Activated T-helper 2 cell treated with anti-CD3 and anti-CD28 coated beads, Interferon-gamma antibody, Interleukin-2, Interleukin-4, amounts not matched to agents 10 μg/mL and 5 μg/mL and 100 μg/mL, durations not matched to agents 14 hours and 24 hours and 36 hours (primary cell): ENCODE measurements around the gene PLA2G4E. TPM values are rescaled to one million over a fixed set of nuclear protein-coding genes. Genes with fewer than 3 reads are reported as not detected.
A peak's percentile ranks its signal among the peaks of the same experiment; 100 is the strongest.

Experiments used
- DNase-seq: peaks from one replicate; pipeline ENCODE4 v3.0.0; 2021; ENCODE audit warnings: low spot score
- H3K27ac Mint-ChIP-seq: one replicate; pipeline ENCODE4 v1.8.0; 2021; ENCODE audit warnings: mixed read lengths
- H3K27me3 Mint-ChIP-seq: one replicate; pipeline ENCODE4 v1.8.0; 2021; ENCODE audit warnings: low read depth, mixed read lengths
- H3K36me3 Mint-ChIP-seq: one replicate; pipeline ENCODE4 v1.8.0; 2021; ENCODE audit warnings: low read depth, mixed read lengths
- H3K4me1 Mint-ChIP-seq: one replicate; pipeline ENCODE4 v1.8.0; 2021; ENCODE audit warnings: low read depth, mixed read lengths
- H3K4me3 Mint-ChIP-seq: one replicate; pipeline ENCODE4 v1.8.0; 2021; ENCODE audit warnings: low read depth, mild to moderate bottlenecking, moderate library complexity, mixed read lengths
- H3K9me3 Mint-ChIP-seq: one replicate; pipeline ENCODE4 v1.8.0; 2021; ENCODE audit warnings: mixed read lengths
- intact Hi-C: fragments of 100-400 bp; cut with micrococcal nuclease; formaldehyde crosslinking; loops from one replicate; pipeline ENCODE4 v1.15.1; 2023
- total RNA-seq: library from RNA; stranded (reverse); gene quantifications from 2 replicates; pipeline ENCODE4 v1.2.3, GENCODE V29; 2022

The PLA2G4E gene
- total RNA-seq, 1 donor from 2014 or later: not detected

DNA sequence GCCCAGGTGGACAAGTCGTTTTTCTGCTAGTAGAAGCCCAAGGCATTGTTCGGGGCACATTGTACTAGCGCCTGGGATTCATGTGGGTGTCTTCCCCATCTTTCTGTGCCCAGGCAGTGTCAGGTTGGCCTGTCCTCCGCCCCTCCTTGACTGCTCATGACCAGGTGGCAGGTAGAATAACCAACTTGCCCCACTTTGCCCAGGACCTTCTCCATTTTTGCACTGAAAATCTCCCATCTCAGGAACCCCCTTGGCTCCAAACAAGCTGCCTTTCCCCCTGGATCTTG, 39.6 kb upstream of the PLA2G4E start:
- Mint-ChIP-seq H3K4me1 (peaks cover 8% of the 10 kb centered on the region), H3K36me3 (no peaks in the 10 kb centered on the region), H3K4me3 (no peak overlapping the region), H3K9me3 (no peaks in the 10 kb centered on the region), H3K27ac (no peak overlapping the region), H3K27me3 (peaks cover 33% of the 10 kb centered on the region)
- intact Hi-C loops: no loop called here
- DNase-seq: no peak

DNA sequence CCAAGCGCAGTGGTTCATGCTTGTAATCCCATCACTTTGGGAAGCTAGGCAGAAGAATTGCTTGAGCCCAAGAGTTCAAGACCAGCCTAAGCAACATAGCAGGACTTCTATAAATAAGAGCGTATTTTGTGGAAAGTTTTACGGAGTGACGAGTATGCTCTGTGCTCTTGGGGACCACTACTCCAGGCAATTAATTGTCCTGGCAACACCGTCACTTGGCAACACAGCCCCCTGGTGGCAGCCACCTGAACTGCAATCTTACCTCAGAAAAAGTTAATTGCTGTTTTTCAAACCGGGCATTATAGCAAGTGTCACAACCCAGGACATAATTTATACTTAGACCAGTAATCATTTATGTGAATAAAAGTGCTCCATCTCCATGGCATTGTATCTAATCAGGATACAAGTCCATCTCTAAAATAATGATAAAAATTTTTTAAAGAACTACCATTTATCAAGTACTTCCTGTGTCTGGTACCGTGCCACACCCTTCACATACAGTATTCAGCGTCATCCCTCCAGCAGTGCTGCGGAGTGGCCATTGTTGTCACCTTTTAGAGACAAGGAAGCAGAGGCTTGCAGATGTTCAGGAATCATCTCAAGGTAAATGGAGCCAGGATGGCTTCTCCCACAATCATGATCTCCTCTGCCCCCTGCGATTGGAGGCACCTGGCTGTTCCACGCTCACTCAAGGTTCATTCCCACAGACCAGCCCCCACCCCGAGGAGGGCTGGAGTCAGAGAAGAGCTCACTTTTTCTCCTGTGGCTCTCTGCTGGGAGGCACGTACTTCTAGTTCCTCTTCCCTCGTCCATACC, 39.0 kb upstream of the PLA2G4E start:
- Mint-ChIP-seq H3K4me1 (peaks cover 8% of the 10 kb centered on the region), H3K27me3 (peaks cover 33% of the 10 kb centered on the region), H3K27ac (no peak overlapping the region), H3K9me3 (no peaks in the 10 kb centered on the region), H3K36me3 (no peaks in the 10 kb centered on the region), H3K4me3 (no peak overlapping the region)
- peak; percentile 56 for DNase-seq
- intact Hi-C loops: loop anchor here (1.0 kb wide), 1 partner anchor 71 kb away; no protein-coding TSS in a partner anchor

DNA sequence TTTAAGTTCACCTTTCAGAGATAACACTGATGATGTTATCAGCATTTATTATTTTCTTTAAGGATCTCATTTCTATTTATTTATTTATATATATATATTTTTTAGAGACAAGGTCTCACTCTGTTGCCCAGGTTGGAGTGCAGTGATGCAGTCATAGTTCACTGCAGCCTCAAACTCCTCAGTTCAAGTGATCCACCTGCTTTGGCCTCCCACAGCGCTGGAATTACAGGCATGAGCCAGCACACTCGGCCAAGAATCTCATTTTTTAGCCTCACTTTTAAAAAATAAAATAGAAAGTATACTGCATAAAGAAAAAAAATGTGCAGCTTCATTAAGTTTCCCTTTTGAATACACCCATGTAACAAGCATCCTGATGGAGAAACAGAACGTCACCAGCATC, 37.9 kb upstream of the PLA2G4E start:
- no peak overlapping the region for H3K27ac Mint-ChIP-seq
- peaks cover 8% of the 10 kb centered on the region for H3K4me1 Mint-ChIP-seq
- DNase-seq: no peak
- H3K36me3 Mint-ChIP-seq: no peaks in the 10 kb centered on the region
- no peak overlapping the region for H3K4me3 Mint-ChIP-seq
- H3K27me3 Mint-ChIP-seq: peaks cover 37% of the 10 kb centered on the region
- no peaks in the 10 kb centered on the region for H3K9me3 Mint-ChIP-seq
- intact Hi-C loops: loop anchor here (1.0 kb wide), 1 partner anchor 69 kb away; no protein-coding TSS in a partner anchor

DNA sequence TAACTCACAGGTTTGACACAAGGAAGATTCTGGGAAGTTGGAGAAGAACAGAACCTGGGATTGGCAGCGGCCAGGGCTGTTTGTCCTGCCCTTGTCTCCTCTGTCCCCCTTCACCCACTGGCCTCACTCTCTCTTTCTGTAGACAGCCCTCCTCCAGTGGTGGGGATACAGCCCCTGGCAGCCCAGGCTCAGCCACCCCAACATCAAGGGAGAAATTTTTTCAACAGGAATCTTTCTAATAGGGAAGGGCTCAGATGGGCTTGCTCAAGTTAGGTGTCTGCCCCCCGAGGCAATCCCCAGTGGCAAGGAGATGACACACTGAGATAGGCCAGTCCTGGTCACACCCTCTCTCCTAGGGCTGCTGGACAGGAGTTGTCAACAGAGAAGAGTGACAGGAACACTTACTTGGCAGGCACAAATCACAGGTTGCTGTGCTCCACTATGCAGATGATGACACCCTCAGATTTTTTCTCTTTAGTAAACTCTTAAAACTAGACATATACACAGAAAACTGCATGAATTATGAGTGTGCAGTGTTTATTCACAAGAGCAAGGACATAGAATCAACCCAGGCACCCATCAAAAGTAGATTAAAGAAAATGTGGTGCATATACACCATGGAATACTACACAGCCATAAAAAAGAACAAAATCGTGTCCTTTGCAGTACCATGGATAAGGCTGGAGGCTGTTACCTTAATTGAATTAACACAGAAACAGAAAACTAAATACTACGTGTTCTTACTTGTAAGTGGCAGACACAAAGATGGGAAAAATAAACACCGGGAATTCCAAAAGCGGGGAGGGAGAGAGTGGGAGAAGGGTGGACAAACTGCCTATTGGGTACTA, 37.2 kb upstream of the PLA2G4E start:
- peaks cover 8% of the 10 kb centered on the region for H3K4me1 Mint-ChIP-seq
- no peak overlapping the region for H3K4me3 Mint-ChIP-seq
- DNase-seq: no peak
- no peaks in the 10 kb centered on the region for H3K36me3 Mint-ChIP-seq
- intact Hi-C loops: loop anchor here (2.0 kb wide), 1 partner anchor 285 kb away; no protein-coding TSS in a partner anchor
- no peaks in the 10 kb centered on the region for H3K9me3 Mint-ChIP-seq
- peaks cover 39% of the 10 kb centered on the region for H3K27me3 Mint-ChIP-seq
- H3K27ac Mint-ChIP-seq: no peak overlapping the region

DNA sequence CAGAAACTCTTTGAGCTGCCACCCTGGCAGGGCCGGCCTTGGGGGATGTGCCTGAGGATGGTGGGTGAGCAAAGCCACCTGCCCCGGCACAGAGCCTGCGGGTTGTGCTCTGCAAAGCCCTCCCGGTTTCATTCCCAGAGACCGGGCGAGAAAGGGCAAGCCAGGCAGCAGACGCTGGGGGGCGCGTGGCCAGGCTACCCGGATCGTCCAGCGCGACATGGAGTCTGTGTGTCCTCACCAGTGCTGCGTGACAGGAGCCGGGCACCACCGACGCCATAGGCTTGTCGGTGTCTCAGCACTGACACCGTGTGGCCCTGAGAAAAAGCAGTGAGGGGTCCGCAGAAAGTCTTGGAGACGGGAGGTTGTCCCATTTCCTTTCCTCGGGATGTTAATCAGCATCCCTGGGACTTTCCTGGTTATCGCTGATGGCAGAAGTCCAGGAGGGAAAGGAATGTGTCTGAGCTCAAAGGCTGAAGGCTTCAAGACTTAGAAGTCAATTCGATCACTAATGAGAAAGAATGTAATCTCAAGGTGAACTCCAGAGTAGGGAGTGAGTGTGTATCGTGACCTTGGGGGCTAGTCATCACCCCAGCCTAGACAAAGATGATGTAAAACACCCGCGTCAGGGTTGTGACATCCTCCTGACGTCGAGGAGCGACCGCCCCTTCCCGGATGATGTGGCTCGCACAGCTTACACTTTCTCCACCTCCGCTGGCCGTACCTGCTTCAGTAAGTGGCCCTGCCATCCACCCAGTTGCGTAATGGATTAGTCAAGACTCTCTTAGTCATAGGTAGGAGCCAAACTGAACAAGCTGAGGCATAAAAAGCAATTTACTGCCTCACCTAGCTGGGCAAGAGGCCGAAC, 36.3 kb upstream of the PLA2G4E start:
- H3K4me3 Mint-ChIP-seq: peak overlapping the region; percentile 53
- DNase-seq: peak; percentile 17
- no peak overlapping the region for H3K27ac Mint-ChIP-seq
- H3K27me3 Mint-ChIP-seq: peaks cover 42% of the 10 kb centered on the region
- intact Hi-C loops: loop anchor here (2.0 kb wide), 1 partner anchor 284 kb away; no protein-coding TSS in a partner anchor
- H3K4me1 Mint-ChIP-seq: peaks cover 8% of the 10 kb centered on the region
- no peaks in the 10 kb centered on the region for H3K9me3 Mint-ChIP-seq
- no peaks in the 10 kb centered on the region for H3K36me3 Mint-ChIP-seq

DNA sequence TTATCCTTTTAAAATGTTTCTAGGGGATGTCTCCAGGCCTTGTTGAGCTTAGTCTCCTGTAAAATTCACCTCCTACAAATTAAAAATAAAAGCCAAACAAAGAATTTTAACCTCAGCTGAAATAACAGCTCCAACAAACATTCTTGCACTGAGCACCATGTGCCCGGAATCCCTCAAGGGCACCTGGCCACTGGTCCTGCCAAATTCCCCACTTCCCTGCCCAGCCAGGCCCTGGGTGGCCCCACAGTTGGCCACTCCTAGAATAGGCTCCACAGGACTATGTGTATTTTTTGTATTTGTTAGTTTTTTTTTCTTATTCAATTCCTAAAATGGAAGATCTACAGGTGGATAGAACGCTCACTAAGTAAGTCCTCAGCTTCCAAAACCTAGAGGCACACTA, 33.1 kb upstream of the PLA2G4E start:
- H3K36me3 Mint-ChIP-seq: no peaks in the 10 kb centered on the region
- no peaks in the 10 kb centered on the region for H3K9me3 Mint-ChIP-seq
- intact Hi-C loops: no loop called here
- H3K27ac Mint-ChIP-seq: no peak overlapping the region
- DNase-seq: no peak
- H3K4me3 Mint-ChIP-seq: no peak overlapping the region
- peaks cover 43% of the 10 kb centered on the region for H3K27me3 Mint-ChIP-seq
- peaks cover 6% of the 10 kb centered on the region for H3K4me1 Mint-ChIP-seq

DNA sequence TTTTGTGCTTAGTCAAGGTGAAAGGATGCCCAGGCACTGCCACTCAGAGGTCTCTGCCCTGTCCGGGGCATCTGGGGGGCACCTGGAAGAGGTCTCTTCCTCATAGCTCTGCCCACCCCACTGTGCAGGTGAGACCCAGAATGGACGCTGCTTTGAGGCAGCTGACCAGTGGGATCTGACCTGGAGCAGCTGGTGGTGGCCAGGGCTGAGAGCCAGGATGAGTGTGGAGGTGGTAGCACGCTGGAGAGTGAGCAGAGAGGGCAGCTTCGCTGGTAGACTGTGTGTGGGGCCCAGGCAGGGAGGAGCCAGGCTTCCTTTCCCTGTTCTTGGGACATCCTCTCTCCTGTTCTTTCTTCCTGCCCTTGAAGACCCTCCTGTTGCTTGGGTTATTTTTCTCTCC, 32.2 kb upstream of the PLA2G4E start:
- Mint-ChIP-seq H3K9me3 (no peaks in the 10 kb centered on the region), H3K36me3 (no peaks in the 10 kb centered on the region), H3K27me3 (peaks cover 39% of the 10 kb centered on the region), H3K4me3 (no peak overlapping the region), H3K4me1 (peaks cover 6% of the 10 kb centered on the region), H3K27ac (no peak overlapping the region)
- intact Hi-C loops: no loop called here
- DNase-seq: no peak

DNA sequence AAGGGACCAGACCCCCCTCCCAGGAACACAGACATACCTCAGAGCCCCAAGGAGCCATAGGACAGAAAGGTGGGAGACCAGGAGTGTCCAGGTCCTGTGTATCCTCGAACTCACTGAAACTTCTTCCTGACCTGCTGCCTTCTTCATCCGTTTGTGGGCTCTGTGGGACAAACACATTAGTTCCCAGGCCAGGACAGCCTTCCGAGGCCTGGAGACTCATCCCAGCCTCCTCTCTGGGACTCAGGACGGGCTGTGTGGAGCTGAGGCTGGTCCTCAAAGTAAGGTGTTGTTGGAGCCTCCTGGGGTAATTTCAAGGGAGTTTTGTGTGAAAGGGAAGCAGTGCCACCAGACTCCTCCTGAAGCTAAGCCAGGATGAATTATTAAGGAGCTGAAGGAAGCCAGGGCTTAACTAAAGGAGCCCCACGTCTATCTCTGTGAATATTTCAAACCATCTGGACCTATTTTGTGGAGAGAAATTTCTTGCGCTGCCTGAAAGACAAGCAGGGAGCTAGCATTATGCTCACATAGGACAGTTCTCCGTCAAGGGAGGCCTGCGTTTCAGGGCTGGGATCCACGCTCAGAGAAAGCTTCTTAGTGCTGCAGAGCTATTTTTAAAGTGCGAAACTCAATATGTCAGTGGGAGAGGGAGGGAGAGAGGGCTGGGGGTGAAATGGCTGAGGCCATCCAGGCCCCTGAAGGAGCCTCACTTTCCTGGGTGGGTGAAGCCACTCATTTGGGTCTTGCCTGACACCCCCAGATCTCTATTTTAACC, 29.8 kb upstream of the PLA2G4E start:
- no peak for DNase-seq

DNA sequence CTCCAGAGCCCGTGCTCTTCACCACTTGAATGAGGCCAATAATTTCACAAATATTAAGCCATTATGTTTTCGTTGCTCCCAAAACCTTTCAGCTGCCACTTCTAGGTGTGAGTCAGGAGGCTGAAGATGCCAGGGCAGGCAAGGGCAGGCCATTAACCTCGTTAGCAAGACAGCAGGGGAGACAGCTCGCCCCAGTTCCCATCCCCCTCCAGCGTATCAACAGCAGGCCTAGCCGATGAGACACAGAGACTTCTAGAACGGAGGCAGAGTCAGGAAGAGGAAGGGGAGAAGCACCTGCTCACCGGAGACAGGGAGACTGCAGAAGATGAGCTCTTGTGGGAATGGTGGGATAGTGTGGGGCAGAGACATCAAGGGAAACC, 28.0 kb upstream of the PLA2G4E start:
- H3K4me1 Mint-ChIP-seq: peaks cover 4% of the 10 kb centered on the region
- H3K9me3 Mint-ChIP-seq: no peaks in the 10 kb centered on the region
- no peaks in the 10 kb centered on the region for H3K36me3 Mint-ChIP-seq
- DNase-seq: no peak
- H3K4me3 Mint-ChIP-seq: no peak overlapping the region
- intact Hi-C loops: no loop called here
- no peak overlapping the region for H3K27ac Mint-ChIP-seq
- peaks cover 12% of the 10 kb centered on the region for H3K27me3 Mint-ChIP-seq

More for the DNA sequence above, 29.8 kb upstream of the PLA2G4E start:
- Mint-ChIP-seq H3K4me1 (no peaks in the 10 kb centered on the region), H3K9me3 (no peaks in the 10 kb centered on the region), H3K4me3 (no peak overlapping the region), H3K27ac (no peak overlapping the region), H3K36me3 (no peaks in the 10 kb centered on the region), H3K27me3 (peaks cover 16% of the 10 kb centered on the region)
- intact Hi-C loops: no loop called here

DNA sequence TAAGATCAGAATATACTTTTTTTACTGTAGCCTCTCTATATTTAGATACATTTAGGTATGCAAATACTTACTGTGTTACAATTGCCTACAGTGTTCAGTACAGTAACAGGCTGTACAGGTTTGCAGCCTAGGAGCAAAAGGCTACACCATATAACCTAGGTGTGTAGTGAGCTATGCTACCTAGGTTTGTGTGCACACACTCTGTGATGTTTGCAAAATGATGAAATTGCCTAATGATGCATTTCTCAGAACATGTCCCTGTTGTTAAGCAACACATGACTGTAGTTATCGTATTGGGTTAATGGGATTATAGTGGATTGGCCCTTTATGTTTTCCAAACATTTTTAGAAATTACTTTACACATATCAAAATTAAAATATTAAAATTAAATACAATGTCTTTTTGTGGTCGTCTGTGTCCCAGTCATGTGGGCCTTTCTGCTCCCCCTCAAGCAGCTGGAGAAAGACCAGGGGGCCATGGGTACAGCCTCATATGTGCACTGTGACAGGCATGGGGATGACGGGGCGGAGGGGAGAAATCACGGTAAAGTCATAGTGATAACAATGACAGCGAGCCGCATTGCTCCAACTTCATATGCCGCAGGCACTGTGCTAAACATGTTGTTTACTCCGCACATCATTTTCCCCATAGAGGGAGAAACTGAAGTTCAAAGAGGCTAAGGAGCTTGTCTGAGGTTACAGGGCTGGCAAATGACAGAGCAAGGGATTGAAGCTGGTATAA, 27.4 kb upstream of the PLA2G4E start:
- H3K4me3 Mint-ChIP-seq: no peak overlapping the region
- no peak overlapping the region for H3K27ac Mint-ChIP-seq
- intact Hi-C loops: no loop called here
- DNase-seq: no peak
- peaks cover 8% of the 10 kb centered on the region for H3K27me3 Mint-ChIP-seq
- no peaks in the 10 kb centered on the region for H3K36me3 Mint-ChIP-seq
- peaks cover 4% of the 10 kb centered on the region for H3K4me1 Mint-ChIP-seq
- H3K9me3 Mint-ChIP-seq: no peaks in the 10 kb centered on the region

DNA sequence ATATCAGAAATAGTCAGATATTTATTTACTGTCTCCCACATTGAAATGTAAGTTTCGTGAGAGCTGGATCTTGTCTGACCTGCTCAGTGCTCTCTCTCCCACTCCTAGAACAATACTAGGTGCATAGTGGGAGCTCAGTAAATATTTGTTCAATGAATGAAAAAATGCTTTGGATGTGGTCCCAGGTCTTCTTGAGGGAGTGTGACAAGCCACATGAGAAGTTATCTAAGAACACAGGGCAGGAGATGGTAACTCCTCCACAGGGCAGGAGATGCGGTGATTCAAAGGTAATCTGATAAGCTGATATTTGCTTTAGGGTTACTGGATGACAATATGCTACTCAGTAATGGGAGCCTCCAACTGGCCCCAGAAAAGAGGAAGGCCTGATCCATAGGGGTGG, 25.8 kb upstream of the PLA2G4E start:
- H3K36me3 Mint-ChIP-seq: no peaks in the 10 kb centered on the region
- peaks cover 3% of the 10 kb centered on the region for H3K27me3 Mint-ChIP-seq
- intact Hi-C loops: no loop called here
- H3K4me1 Mint-ChIP-seq: peaks cover 4% of the 10 kb centered on the region
- DNase-seq: no peak
- H3K27ac Mint-ChIP-seq: no peak overlapping the region
- no peak overlapping the region for H3K4me3 Mint-ChIP-seq
- H3K9me3 Mint-ChIP-seq: no peaks in the 10 kb centered on the region
